DMS114 treated with DMSO at 0.1 percent for 48 hours (cell line): ENCODE data around the gene EXOC6B.

Experiments
- DNase-seq: peaks from one replicate; lab custom pipeline; 2025; ENCODE audit not compliant: unreplicated experiment; lab: John Stamatoyannopoulos, UW

The EXOC6B gene

DNA sequence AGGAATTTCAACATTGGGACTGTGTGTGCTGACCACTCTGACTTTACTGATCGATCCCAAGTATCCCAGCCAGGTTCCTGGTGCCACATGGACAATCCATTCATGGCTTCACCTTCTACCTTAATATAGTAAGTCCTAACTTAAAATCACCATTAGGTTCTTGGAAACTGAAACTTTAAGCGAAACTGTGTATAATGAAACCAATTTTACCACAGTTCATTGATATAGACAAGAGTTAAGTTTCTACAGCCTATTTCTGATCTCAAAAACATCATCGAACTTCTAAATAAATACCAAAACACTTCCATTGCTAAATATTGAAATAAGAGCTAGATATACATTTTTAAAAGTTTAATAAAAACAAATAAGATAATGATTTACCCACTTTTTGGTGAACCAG lies 4.4 kb upstream of the EXOC6B start:
- DNase-seq, result no peak

DNA sequence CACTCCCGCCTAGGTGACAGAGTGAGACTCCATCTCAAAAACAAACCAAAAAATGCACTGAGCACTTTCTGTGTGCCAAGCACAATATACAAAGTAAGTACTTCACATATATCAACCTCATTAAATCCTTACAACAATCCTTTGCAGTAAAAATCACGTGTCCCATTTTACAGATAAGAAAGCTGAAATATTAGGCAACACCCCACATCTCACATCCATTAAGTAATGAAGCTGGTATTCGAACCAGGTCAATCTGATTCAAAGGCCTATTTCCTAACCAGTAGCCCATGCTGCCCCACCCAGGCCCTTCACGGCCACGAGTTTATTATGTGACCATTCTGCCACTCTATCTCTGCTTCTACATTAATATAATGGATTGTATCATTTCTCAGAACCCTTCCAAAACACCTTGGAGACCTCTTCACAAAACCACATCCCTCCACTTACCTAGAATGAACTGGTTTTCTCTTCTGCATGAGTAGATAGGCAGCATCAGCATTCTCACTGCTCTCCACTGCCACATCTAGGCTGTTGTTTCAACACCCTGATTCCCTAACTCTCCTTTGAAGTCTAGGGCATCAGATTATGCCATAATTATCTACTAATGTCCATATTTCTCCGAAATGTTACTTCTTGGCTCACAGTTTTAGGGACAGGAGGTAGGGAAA lies 3.1 kb upstream of the EXOC6B start:
- DNase-seq, result no peak

DNA sequence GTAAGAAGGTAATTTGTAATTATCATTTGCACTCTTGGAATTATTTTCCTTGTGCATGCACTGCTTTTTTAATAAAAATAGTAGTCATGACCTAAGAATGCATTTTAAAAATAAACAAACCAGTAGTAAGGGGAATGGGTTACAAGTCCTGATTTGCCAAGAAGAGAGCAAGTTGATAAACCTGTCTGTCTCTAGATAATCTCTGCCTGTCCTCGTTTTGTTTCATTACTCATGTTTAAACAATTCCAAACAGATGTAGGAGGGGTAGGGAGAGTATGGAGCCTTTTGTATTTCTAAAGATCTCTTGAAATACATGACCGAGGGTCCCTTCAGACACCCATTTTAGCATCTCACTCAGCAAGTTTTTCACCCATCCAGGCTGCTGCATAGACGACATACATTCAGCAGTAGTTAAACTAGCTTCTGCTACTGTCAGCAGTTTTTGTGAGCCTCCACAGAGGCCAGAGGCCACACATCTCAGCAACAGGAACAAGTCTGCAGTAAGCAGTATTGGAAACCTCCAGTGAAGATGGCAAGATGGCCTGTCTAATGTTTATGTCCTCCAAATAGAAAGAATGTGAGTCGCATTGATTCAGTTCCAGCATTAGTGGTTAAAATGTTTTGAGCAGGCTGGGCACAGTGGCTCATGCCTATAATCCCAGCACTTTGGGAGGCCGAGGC lies 2.3 kb upstream of the EXOC6B start:
- DNase-seq, result no peak

DNA sequence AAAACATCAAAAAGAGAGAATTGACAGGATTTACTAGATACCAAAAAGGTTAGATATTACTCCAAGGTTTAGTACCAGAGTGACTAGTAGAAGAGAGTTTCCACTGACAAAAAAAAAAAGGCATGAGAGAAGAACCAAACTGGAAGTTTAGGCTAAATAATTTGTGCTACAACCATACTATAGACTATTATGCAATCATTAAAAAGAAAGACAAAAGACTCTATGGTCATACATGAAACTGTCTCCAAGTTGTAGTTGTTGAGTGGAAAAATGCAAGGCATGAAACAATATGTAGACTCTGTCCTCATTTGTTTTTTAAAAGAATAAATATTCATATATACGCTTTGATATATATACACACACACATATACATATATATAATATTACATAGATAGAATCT lies 1.7 kb upstream of the EXOC6B start:
- no peak for DNase-seq

DNA sequence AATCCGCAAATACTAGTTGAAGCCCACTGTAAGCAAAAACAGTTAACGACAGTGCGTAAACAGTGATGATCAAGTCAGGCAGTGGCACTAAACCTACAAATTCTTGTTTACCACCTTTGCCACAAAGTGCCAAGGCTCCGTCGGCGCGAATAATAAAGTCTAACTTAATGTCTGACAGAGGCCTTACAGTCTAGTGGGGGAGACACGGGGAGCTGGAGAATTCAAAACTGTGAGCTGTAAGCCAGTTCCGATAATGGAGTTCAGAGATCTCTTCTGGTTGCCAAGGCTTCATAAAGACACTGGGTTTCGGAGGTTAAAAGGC lies 284 bp upstream of the EXOC6B start:
- DNase-seq, result no peak

DNA sequence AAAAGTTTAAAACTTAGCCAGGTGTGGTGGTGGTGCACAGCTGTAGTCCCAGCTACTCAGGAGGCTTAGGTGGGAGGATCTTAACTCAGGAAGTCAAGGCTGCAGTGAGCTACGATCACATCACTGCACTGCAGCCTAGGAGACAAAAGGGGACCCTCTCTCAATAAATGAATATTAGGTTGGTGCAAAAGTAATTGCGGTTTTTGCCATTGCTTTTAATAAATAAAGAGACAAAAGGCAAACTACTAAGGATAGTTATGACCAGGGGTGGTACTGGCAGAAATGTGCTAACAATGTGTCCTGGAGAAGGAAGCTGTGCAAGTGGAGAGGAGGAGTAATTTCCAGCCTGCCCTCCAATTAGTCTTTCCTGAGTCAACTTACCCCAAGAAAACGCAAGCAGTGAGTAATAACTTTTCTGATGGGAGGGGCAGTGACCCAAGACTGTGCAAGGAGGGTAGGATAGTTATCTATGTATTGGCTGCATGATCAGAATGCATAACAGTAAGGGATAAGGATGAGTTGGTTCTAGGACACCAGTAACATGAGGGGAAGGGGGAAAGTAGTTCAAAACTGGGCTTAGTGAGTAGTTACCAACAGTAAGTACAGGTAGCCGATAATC lies 1.5 kb downstream of the EXOC6B start:
- no peak for DNase-seq

DNA sequence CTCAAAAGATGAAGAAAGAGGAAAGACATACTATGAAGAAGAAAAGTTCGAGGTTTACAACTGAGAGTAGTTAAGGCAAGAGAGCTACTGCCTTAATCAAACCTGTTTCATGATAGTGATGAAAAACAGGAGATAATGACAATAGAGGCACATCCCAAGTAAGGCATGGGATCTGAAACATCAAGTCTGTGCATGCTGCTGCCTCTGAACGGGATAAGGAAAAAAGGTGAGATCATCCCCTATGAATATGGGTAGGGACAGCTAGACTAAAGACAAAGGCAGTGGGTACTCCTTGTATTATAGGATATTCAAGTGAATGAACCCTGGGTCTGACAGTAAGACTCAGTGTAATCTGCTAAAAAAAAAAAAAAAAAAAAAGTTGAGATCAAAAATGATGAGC lies 3.0 kb downstream of the EXOC6B start:
- no peak for DNase-seq

DNA sequence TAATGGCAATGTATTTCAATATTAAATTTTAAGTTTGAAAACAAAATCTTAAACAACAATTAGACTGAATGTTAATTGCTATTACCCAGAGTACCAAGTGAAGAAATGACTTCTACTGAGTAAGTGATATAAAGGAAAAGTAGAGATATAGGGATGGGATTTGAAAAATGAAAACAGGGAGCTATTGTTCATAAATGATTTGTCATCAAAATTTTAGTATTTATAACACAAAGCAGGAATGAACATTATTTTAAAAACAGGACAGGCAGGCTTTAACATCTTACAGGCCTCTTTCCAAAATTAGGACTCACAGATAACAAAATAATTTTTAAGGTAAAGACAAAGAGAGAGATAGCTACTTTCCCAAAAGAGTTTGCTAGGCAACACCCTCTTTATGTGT lies 3.9 kb downstream of the EXOC6B start:
- no peak for DNase-seq

DNA sequence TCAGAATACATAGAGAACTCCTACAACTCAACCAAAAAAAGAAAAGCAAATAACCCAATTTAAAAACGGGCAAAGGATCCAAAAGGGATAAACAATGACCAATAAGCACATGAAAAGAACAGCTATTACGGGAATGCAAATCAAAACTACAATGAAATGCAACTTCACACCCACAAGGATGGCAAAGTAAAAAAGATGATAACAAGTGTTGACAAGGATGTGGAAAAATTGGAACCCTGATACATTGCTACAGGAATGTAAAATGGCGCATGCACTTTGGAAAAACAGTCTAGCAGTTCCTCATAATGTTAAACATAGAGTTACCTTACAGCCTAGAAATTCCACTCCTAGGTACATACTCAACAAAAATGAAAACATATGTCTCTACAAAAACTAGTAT lies 4.7 kb downstream of the EXOC6B start:
- DNase-seq, result no peak

DNA sequence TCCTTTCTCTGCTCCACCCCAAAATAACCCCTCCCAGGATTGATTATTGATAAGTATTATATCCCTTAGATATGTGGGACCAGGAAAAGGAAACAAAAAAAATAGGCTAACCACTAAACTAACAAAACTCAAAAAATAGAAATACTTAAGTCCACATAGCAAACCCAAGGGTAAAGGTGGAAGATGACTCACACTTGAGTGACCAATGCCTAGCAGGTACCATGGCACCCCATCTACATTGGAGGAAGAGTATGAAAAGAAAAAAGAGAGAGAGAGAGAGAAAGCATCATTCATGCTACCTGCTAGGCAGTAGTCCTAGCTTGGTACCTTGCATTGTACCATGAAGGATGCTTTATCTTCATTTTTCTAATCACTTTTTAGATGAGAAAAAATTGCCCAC lies 6.3 kb downstream of the EXOC6B start:
- no peak for DNase-seq

DNA sequence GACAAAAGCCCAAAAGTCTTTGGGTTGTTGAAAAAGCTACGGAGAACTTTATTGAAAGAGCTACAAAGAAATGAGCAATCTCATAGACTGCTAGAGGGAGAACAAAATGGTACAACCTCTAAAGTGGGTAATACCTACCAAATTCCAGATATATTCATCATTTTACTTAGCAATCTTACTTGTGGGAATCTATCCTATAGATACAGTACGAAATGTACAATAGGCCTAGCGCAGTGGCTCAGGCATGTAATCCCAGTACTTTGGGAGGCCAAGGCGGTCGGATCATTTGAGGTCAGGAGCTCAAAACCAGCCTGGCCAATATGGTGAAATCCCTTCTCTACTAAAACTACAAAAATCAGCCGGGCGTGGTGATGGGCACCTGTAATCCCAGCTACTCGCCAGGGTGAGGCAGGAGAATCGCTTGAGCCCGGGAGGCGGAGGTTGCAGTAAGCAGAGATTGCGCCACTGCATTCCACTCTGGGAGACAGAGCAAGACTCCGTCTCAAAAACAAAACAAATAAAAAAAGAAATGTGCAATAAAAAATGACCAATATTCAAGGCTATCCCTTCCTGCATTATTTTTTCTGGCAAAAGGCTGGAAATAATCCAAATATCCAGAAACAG lies 10.1 kb downstream of the EXOC6B start:
- DNase-seq, result no peak

DNA sequence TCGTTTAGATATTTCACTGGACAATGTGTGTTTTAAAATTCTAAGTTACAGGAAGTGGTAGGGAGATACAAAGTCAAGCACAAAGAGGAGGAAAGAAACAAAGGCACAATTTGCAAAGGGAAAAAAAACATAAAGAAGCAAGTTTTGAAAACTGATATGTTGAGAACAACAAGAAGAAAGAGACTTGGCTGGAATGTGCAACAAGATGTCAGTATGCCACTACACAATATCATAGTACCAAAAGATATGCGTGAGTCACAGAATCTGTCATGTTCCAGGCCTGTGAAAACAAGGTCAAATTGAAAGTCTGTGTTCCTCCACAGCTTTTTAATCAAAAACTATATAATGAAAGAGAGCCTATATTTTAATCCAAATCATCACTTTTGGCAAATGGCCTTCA lies 12.0 kb downstream of the EXOC6B start:
- DNase-seq, result no peak

DNA sequence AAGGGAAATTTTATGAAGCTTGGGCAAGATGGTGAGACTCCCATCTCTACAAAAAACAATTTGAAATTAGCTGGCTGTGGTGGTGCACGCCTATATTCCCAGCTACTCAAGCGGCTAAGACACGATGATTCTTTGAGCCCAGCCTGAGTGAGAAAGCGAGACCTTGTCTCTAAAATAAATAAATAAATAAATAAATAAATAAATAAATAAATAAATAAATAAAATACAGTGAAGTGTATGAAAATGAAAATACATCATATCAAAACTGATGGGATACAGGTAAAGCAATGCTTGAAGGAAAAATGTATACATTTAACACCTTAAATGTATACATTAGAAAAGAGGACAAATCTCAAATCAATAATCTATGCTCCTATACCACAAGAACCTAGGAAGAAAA lies 15.7 kb downstream of the EXOC6B start:
- DNase-seq, result no peak

DNA sequence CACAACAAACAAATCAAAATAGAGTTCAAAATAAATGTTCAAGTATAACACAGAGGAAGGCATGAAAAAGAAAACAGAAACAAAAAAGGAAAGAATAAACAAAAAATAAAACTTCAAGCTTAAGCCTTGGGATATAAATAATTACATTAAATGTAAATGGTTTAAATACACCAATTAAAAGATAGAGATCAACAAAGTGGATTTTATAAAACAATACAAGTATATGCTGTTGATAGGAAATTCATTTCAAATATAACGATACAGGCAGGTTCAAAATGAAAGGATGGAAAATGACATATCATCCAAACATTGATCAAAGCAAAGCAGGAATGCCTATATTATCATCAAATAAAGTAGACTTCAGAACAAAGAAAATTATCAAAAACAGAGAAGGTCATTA lies 16.7 kb downstream of the EXOC6B start:
- no peak for DNase-seq

DNA sequence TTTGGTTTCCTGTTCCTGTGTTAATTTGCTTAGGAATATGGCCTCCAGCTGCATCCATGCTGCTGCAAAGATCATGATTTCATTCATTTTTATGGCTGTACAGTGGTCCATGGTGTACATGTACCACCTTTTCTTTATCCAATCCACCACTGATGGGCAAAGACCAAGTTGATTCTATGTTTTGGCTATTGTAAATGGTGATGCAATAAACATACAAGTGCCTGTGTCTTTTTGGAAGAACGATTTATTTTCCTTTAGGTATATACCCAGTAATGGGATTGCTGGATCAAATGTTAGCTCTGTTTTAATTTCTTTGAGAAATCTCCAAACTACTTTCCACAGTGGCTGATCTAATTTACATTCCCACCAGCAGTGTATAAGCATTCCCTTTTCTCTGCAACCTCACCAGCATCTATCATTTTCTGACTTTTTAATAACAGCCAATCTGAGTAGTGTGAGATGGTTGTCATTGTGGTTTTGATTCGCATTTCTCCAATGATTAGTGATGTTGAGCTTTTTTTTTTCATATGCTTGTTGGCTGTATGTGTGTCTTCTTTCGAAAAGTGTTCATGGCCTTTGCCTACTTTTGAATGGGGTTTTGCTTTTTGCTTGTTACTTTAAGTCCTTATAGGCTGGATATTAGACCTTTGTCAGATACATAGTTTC lies 19.4 kb downstream of the EXOC6B start:
- DNase-seq, result no peak

DNA sequence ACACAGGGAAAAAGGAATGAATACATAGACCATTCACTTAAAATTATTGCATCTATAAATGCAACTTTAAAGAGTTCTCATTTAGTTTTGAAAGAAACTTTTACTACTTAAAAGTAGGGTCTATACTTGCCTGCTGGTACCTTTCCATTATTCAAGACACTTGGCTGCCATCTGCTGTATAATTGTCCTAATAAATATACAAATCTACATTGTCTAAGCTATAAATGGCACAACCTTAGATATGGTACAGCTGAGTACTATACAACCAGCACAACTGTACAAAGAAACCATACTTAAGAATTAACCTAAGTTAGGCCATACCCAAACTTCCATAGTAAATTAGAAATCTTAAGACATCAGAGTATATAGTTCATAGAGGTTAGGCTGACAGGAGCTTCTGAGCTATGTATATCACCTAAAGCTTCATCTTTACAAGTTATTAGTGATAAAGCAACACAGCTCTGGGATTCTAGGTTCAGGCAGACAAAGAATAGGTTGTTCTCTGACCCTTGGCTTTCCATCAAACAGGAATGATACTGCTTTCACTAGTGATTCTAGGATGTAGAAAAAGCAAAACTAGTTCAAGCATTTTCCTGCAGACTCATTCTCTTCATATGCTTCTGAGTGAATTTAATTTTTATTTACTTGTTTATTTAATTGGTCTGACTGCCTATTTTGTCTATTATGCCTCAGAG lies 22.1 kb downstream of the EXOC6B start:
- DNase-seq, result no peak

DNA sequence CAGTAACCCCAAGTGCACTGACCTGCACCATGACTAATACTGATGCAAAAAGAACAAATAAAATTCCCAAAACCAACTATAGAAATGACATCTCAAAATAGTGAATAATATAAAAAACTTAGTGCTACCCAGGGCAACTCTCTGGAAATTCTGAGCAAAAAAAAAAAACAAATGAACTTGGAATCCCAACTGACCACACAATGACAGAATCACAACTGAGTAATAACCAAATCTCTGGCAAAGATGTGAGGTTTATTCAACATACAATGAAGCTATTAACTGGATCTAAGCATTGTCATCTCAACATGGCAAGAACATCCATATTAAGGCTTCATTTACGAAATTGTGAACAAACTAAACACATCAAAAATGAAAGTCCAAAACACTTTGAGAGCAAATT lies 22.7 kb downstream of the EXOC6B start:
- DNase-seq, result no peak

DNA sequence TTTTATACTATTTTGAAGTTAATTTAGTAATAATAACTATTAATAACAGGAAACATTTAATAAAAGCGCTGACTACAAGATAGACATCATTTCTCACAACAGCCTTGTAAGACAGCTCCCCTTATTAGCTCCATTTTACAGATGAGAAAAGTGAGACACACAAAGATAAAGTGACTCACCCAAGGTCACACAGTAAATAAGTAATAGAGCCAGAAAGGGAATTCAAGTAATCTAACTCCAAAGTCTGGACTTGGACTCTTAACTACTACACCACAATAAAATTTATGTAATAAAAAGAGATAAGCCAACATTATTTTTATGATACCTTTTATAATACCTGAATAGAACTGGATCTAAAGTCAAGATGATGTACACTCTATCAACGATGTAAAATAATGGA lies 25.3 kb downstream of the EXOC6B start:
- no peak for DNase-seq

DNA sequence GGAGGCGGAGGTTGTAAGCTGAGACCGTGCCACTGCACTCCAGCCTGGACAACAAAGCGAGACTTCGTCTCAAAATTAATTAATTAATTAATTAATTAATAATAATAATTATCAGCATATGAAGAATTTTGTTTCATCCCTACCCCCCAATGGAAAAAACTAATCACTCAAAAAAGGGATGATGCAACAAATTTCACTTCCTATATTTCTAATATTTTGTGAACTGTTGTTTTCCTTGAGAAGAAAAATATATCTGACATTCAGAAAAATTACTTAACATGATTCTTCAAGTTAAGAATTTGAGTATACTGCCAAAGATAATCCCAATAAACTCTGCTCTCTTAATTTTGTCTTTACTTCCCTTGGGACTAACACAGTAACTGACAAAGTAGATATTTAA lies 28.1 kb downstream of the EXOC6B start:
- no peak for DNase-seq

DNA sequence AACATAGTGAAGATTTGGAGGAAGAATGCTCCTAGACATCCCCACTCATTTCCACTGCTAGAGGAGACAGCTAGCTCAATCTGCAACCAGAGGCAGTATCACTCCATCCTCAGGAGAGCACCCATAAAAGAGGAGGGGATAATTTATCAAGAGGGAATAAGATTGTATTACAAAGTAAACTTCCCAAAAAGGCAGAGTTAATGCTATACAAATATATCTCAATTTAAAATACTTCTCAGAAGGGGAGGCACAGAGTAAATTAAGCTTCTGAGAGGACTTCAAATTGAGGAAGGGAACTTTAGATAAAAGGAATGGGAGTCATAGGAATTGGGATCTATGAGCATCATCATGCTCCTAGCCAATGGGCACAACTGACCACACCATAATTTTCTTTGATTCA lies 29.1 kb downstream of the EXOC6B start:
- no peak for DNase-seq

DNA sequence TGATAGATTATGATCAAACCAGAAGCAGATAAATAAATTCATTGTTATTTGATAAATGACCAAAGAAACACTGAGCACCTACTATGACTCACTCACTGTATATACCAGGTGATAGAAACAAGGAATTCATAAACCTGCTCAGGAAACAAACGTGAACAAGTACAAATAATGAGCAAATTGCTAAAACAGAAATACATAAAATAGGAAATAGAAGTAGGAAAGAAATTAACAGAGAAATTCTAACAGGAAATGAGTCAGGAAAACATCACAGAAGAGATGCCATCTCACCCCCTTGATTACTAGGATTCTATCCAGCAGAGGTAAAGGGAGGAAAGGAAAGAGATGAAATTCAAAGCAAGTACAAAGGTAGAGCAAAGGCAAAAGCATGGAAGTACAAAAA lies 31.3 kb downstream of the EXOC6B start:
- DNase-seq, result no peak
